ENCODE data around the gene KRTAP4-11.
"Not testable (repeated sequence)": the region's sequence is repeated elsewhere in the genome, so short reads cannot be mapped to it uniquely, and the experiment has no call there.

KRTAP4-11 gene

DNA sequence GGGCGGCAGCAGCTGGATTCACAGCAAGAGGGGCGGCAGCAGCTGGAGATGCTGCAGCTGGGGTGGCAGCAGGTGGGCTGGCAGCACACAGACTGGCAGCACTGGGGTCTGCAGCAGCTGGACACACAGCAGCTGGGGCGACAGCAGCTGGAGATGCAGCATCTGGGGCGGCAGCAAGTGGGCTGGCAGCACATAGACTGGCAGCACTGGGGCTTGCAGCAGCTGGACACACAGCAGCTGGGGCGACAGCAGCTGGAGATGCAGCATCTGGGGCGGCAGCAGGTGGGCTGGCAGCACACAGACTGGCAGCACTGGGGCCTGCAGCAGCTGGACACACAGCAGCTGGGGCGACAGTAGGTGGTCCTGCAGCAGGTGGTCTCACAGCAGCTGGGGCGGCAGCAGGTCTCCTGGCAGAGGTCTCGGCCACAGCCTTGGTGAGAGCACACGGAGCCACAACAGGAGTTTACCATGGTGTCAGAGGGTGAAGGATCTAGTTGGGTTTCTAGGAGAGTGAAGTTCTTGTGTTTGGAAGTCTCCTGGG, at the start of gene KRTAP4-11:
KRTAP4-11 (minus strand) TSS at position 528 of the 541 bp plus-strand sequence; CDS start at position 470, 58 bp downstream.
- not testable (repeated sequence) for H3K36me3 ChIP-seq (ENCODE audit: low read length); H3F3A ChIP-seq (ENCODE audit: insufficient read depth); H3K4me2 ChIP-seq (ENCODE audit: low read depth, low read length, poor library complexity, severe bottlenecking); H3K27ac ChIP-seq (ENCODE audit: low read depth, low read length); H3K27me3 ChIP-seq (ENCODE audit: low read length); H4K20me1 ChIP-seq (ENCODE audit: low read depth, low read length); H3K9me3 ChIP-seq (ENCODE audit: insufficient read depth, low read length); H3K9ac ChIP-seq (ENCODE audit: low read length); H3K79me2 ChIP-seq (ENCODE audit: insufficient read depth, low read length); H3K4me3 ChIP-seq (ENCODE audit: insufficient read depth, low read length, poor library complexity, severe bottlenecking); H2AFZ ChIP-seq (ENCODE audit: low read depth, low read length, severe bottlenecking); H3K9me2 ChIP-seq (replicated peaks; ENCODE audit: insufficient read depth, low read length)

GRCh38 chr17:41167561-41167960, 49.4 kb upstream of the KRTAP4-11 start:
- no peaks in the 10 kb centered on the region for H3K9me3 ChIP-seq (ENCODE audit: insufficient read depth, low read length)
- H3K27ac ChIP-seq (ENCODE audit: low read depth, low read length), result no peak overlapping the region
- no peaks in the 10 kb centered on the region for H3K79me2 ChIP-seq (ENCODE audit: insufficient read depth, low read length)
- H2AFZ ChIP-seq (ENCODE audit: low read depth, low read length, severe bottlenecking), result no peak overlapping the region
- H4K20me1 ChIP-seq (ENCODE audit: low read depth, low read length), result no peaks in the 10 kb centered on the region
- no peaks in the 10 kb centered on the region for H3F3A ChIP-seq (ENCODE audit: insufficient read depth)
- H3K9ac ChIP-seq (ENCODE audit: low read length), result no peak overlapping the region
- H3K9me2 ChIP-seq (replicated peaks; ENCODE audit: insufficient read depth, low read length), result no peaks in the 10 kb centered on the region
- H3K4me3 ChIP-seq (ENCODE audit: insufficient read depth, low read length, poor library complexity, severe bottlenecking), result no peak overlapping the region
- no peaks in the 10 kb centered on the region for H3K27me3 ChIP-seq (ENCODE audit: low read length)
- no peak overlapping the region for H3K4me2 ChIP-seq (ENCODE audit: low read depth, low read length, poor library complexity, severe bottlenecking)
- no peak for TF ChIP-seq CTCF (IDR thresholded peaks at IDR 0.05; ENCODE audit: insufficient read depth, low read length, poor library complexity, severe bottlenecking)
- TF ChIP-seq EZH2phosphoT487 (conservative IDR thresholded peaks at IDR 0.05; ENCODE audit: low read length), result no peak
- no peaks in the 10 kb centered on the region for H3K36me3 ChIP-seq (ENCODE audit: low read length)

DNA sequence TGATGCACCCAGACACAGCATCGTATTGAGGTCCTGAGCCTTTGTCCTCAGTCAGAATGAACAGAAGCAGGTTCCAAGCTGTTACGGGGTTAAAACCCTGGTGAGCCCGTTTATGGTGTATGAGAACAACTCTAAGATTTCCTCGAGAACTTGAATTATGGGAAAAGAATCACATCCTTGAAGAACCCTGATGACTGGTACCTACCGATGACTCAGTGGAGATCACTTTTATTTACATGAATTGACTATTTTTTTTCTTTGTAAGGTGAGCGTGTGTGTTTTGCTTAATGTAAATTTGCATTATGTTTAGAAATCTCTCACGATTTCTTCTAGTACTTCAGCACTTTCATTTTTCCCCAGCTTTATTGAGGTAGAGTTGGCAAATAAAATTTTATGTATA, 45.7 kb upstream of the KRTAP4-11 start:
- Histone ChIP-seq H3K27me3 (ENCODE audit: low read length) (0 out of 2 replicates have a peak, but pooled peaks cover 2% of the 10 kb centered on the region), H3K4me2 (ENCODE audit: low read depth, low read length, poor library complexity, severe bottlenecking) (no peak overlapping the region), H3K9me2 (replicated peaks; ENCODE audit: insufficient read depth, low read length) (no peaks in the 10 kb centered on the region), H3K4me3 (ENCODE audit: insufficient read depth, low read length, poor library complexity, severe bottlenecking) (no peak overlapping the region), H3K9me3 (ENCODE audit: insufficient read depth, low read length) (no peaks in the 10 kb centered on the region), H3F3A (ENCODE audit: insufficient read depth) (no peaks in the 10 kb centered on the region), H4K20me1 (ENCODE audit: low read depth, low read length) (no peaks in the 10 kb centered on the region), H2AFZ (ENCODE audit: low read depth, low read length, severe bottlenecking) (no peak overlapping the region), H3K79me2 (ENCODE audit: insufficient read depth, low read length) (no peaks in the 10 kb centered on the region), H3K9ac (ENCODE audit: low read length) (no peak overlapping the region), H3K27ac (ENCODE audit: low read depth, low read length) (no peak overlapping the region), H3K36me3 (ENCODE audit: low read length) (no peaks in the 10 kb centered on the region)
- TF ChIP-seq EZH2phosphoT487 (conservative IDR thresholded peaks at IDR 0.05; ENCODE audit: low read length) (no peak), CTCF (IDR thresholded peaks at IDR 0.05; ENCODE audit: insufficient read depth, low read length, poor library complexity, severe bottlenecking) (no peak)

DNA sequence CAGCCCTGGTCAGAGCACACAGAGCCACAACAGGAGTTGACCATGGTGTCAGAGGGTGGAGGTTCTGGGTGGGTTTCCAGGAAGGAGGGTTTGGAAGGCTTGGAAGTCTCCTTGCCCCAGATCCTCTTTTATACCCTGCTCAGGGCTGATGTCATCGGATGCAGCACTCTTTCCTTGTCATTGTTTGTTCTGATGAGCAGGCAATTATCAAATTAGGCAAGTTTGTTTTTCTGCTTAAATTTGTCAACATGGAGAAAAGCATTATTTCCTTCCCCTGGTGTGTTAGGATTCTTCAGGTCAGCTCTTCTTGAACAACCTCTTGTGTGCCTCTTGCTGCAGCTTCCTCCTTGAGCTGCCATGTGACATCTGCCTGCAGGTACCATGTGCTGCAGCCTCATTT, 42.5 kb upstream of the KRTAP4-11 start, which contains the start of gene KRTAP4-4:
KRTAP4-4 (minus strand) TSS at position 101 of the 400 bp plus-strand sequence; CDS start at position 44, 57 bp downstream.
- Histone ChIP-seq H3K27ac (ENCODE audit: low read depth, low read length) (no peak within 1 kb of the TSS), H3K9me2 (replicated peaks; ENCODE audit: insufficient read depth, low read length) (no peaks in the 10 kb centered on the region), H3K36me3 (ENCODE audit: low read length) (no peaks in the 10 kb centered on the region), H3K79me2 (ENCODE audit: insufficient read depth, low read length) (no peaks in the 10 kb centered on the region), H3K4me3 (ENCODE audit: insufficient read depth, low read length, poor library complexity, severe bottlenecking) (no peak within 1 kb of the TSS), H2AFZ (ENCODE audit: low read depth, low read length, severe bottlenecking) (no peak within 1 kb of the TSS), H3K9me3 (ENCODE audit: insufficient read depth, low read length) (no peaks in the 10 kb centered on the region), H3F3A (ENCODE audit: insufficient read depth) (no peaks in the 10 kb centered on the region), H3K4me2 (ENCODE audit: low read depth, low read length, poor library complexity, severe bottlenecking) (no peak within 1 kb of the TSS), H3K9ac (ENCODE audit: low read length) (no peak within 1 kb of the TSS), H4K20me1 (ENCODE audit: low read depth, low read length) (no peaks in the 10 kb centered on the region), H3K27me3 (ENCODE audit: low read length) (0 out of 2 replicates have a peak, but pooled peaks cover 2% of the 10 kb centered on the region)
- no peak for TF ChIP-seq CTCF (IDR thresholded peaks at IDR 0.05; ENCODE audit: insufficient read depth, low read length, poor library complexity, severe bottlenecking)

DNA sequence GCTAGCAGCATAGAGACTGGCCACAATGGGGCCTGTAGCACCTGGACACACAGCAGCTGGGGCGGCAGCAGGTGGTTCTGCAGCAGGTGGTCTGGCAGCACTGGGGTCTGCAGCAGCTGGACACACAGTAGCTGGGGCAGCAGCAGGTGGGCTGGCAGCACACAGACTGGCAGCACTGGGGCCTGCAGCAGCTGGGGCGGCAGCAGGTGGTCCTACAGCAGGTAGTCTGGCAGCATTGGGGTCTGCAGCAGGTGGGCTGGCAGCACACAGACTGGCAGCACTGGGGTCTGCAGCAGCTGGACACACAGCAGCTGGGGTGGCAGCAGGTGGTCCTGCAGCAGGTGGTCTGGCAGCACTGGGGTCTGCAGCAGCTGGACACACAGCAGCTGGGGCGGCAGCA, 42.0 kb upstream of the KRTAP4-11 start:
- not testable (repeated sequence) for H3K27ac ChIP-seq (ENCODE audit: low read depth, low read length); H3F3A ChIP-seq (ENCODE audit: insufficient read depth); H3K79me2 ChIP-seq (ENCODE audit: insufficient read depth, low read length); H3K36me3 ChIP-seq (ENCODE audit: low read length); H3K4me3 ChIP-seq (ENCODE audit: insufficient read depth, low read length, poor library complexity, severe bottlenecking); H4K20me1 ChIP-seq (ENCODE audit: low read depth, low read length); H3K27me3 ChIP-seq (ENCODE audit: low read length); H3K9me3 ChIP-seq (ENCODE audit: insufficient read depth, low read length); H3K4me2 ChIP-seq (ENCODE audit: low read depth, low read length, poor library complexity, severe bottlenecking); H3K9me2 ChIP-seq (replicated peaks; ENCODE audit: insufficient read depth, low read length); H2AFZ ChIP-seq (ENCODE audit: low read depth, low read length, severe bottlenecking); H3K9ac ChIP-seq (ENCODE audit: low read length)

All from SU-DHL-6 (cell line).